HepG2 (cell line): ENCODE measurements around the gene SLC22A23. TPM values are rescaled to one million over a fixed set of nuclear protein-coding genes. Genes with fewer than 3 reads are reported as not detected.

Source experiments
- ATAC-seq: fragments of 200-7000 bp; cut with Tn5 transposase; 3 replicates; pipeline ENCODE4 v1.9.1; 2020; ENCODE audit warnings: mild to moderate bottlenecking, moderate library complexity
- BruUV-seq: library from RNA; stranded (reverse); fragments of 400-500 nt; replicated peaks from 2 replicates; lab custom pipeline; 2021; lab: Mats Ljungman, UMichigan
- CTCF ChIA-PET: fragments of 300-600 bp; formaldehyde crosslinking; extraction: SDS; loops from one replicate; lab custom pipeline; 2021; ENCODE audit warnings: low total read pairs, inconsistent platforms, low intra/inter-chr PET ratio; lab: Yijun Ruan, JAX
- POLR2A ChIA-PET: fragments of 350-600 bp; sonication (Branson Sonifier 250); formaldehyde crosslinking; loops from one replicate; lab custom pipeline; 2020; ENCODE audit warnings: antibody characterized with exemption, inconsistent platforms; lab: Yijun Ruan, JAX
- DNase-seq: peaks from one replicate; pipeline ENCODE4 v3.0.0-alpha.2; 2015; ENCODE audit warnings: low spot score
- FAIRE-seq: peaks from 3 replicates; lab custom pipeline; 2011; peaks lifted over from hg19 to GRCh38; lab: Jason Lieb, UNC
- H2AFZ ChIP-seq: one replicate; pipeline ENCODE4 v1.6.1; 2011; ENCODE audit warnings: low read length, inconsistent platforms
- H3K27ac ChIP-seq: fragments of 300-600 bp; 3 replicates; pipeline ENCODE4 v1.8.0; 2011; ENCODE audit warnings: mixed run types, mild to moderate bottlenecking, mixed read lengths, low read length, inconsistent platforms; ENCODE audit not compliant: insufficient read depth; ENCODE audit errors: extremely low read length
- H3K27me3 ChIP-seq, 2 experiments: fragments of 200-600 bp in 1 of 2; 2 replicates in 1 of 2; 3 replicates in 1 of 2; pipeline versions ENCODE4 v1.6.0 to v1.8.0; 2011; ENCODE audit warnings: low read length in 2 of 2, mild to moderate bottlenecking in 2 of 2, moderate library complexity in 2 of 2, inconsistent platforms in 1 of 2; ENCODE audit not compliant: insufficient read depth in 2 of 2, control insufficient read depth in 1 of 2
- H3K36me3 ChIP-seq, 2 experiments: fragments of 200-600 bp in 1 of 2; replicated peaks in 1 of 2; 2 replicates in 1 of 2; 3 replicates in 1 of 2; pipeline versions ENCODE4 v1.5.1 to v1.8.0; 2011; ENCODE audit warnings: low read length in 2 of 2, inconsistent platforms in 1 of 2; ENCODE audit not compliant: insufficient read depth in 2 of 2, control insufficient read depth in 1 of 2
- H3K4me1 ChIP-seq: 2 replicates; pipeline ENCODE4 v1.5.1; 2012; ENCODE audit warnings: low read length, inconsistent platforms; ENCODE audit not compliant: insufficient read depth
- H3K4me2 ChIP-seq: 2 replicates; pipeline ENCODE4 v1.6.0; 2011; ENCODE audit warnings: low read depth, low read length, inconsistent platforms
- H3K4me3 ChIP-seq, 3 experiments: fragments of 200-600 bp in 1 of 3; sonication (generic), shearing (Covaris generic) in 1 of 3; replicated peaks in 1 of 3; 2 replicates each; pipeline ENCODE4 v1.5.1; 2011 to 2016; ENCODE audit warnings: low read length in 3 of 3, inconsistent platforms in 2 of 3, low read depth in 2 of 3, mild to moderate bottlenecking in 2 of 3, control low read depth in 1 of 3, mixed read lengths in 1 of 3; ENCODE audit not compliant: insufficient read depth in 1 of 3
- H3K79me2 ChIP-seq: one replicate; pipeline ENCODE4 v1.6.1; 2011; ENCODE audit warnings: low read length, inconsistent platforms; ENCODE audit not compliant: insufficient read depth
- H3K9ac ChIP-seq: 2 replicates; pipeline ENCODE4 v1.6.0; 2011; ENCODE audit warnings: mild to moderate bottlenecking, low read depth, low read length, inconsistent platforms; ENCODE audit not compliant: insufficient read depth
- H3K9me3 ChIP-seq: 2 replicates; pipeline ENCODE4 v1.5.1; 2012; ENCODE audit warnings: mild to moderate bottlenecking, low read length
- H4K20me1 ChIP-seq: 2 replicates; pipeline ENCODE4 v1.6.0; 2011; ENCODE audit warnings: inconsistent platforms, mild to moderate bottlenecking, low read length, moderate library complexity; ENCODE audit not compliant: insufficient read depth
- ARHGAP35 ChIP-seq: sonication (generic); formaldehyde crosslinking; IDR thresholded peaks from 2 replicates; pipeline ENCODE4 v1.9.0; 2022; ENCODE audit warnings: mild to moderate bottlenecking, inconsistent platforms, moderate library complexity, missing genetic modification reagents, borderline replicate concordance
- HCFC1 ChIP-seq: fragments of 150-350 bp; IDR thresholded peaks from 2 replicates; pipeline ENCODE4 v1.6.1; 2014; ENCODE audit warnings: low read depth, low read length
- MED13 ChIP-seq: sonication (generic); formaldehyde crosslinking; IDR thresholded peaks from 2 replicates; pipeline ENCODE4 v1.5.0; 2020; ENCODE audit warnings: missing genetic modification reagents
- NPAS2 ChIP-seq: sonication (generic); formaldehyde crosslinking; IDR thresholded peaks from 2 replicates; pipeline ENCODE4 v1.8.0; 2022; ENCODE audit warnings: mild to moderate bottlenecking, missing genetic modification reagents, borderline replicate concordance
- PCBP1 ChIP-seq: fragments of 200-400 bp; formaldehyde crosslinking; IDR thresholded peaks from 2 replicates; pipeline ENCODE4 v1.6.1; 2017; ENCODE audit warnings: mild to moderate bottlenecking, low read depth, low read length, borderline replicate concordance
- YEATS2 ChIP-seq: sonication (generic); formaldehyde crosslinking; IDR thresholded peaks from 2 replicates; pipeline ENCODE4 v1.4.0; 2020; ENCODE audit warnings: missing genetic modification reagents, borderline replicate concordance
- ZNF687 ChIP-seq: sonication (generic); formaldehyde crosslinking; IDR thresholded peaks from 2 replicates; pipeline ENCODE4 v1.5.1; 2020; ENCODE audit warnings: mild to moderate bottlenecking, missing genetic modification reagents, moderate library complexity
- ZNF710 ChIP-seq: sonication (generic); formaldehyde crosslinking; IDR thresholded peaks from 2 replicates; pipeline ENCODE4 v1.5.0; 2020; ENCODE audit warnings: mild to moderate bottlenecking, missing genetic modification reagents, borderline replicate concordance
- WGBS: methylation state at CpG from one replicate; pipeline ENCODE4 v1.1.6; 2017; ENCODE audit warnings: low lambda C conversion rate; 5-methylcytosine and 5-hydroxymethylcytosine counted together
- in situ Hi-C: cut with HindIII; loops from 2 replicates; pipeline ENCODE4 v1.10.0; 2017; ENCODE audit warnings: low pct_unique_long_range_greater_than_20kb; ENCODE audit not compliant: extremely low pct_ligation_motif_present
- intact Hi-C: fragments of 100-400 bp; cut with micrococcal nuclease; formaldehyde crosslinking; loops from one replicate; pipeline ENCODE4 v1.10.0; 2022; ENCODE audit not compliant: unreplicated experiment
- polyA plus RNA-seq, 8 experiments: library from polyadenylated mRNA; depleted of rRNA in 3 of 8; stranded (reverse) in 7 of 8; unstranded in 1 of 8; fragments of >200 nt; fragmentation: Illumina TruSeq in 4 of 8; extraction: Trizol in 4 of 8; gene quantifications; 2 replicates each; pipeline versions ENCODE4 v1.2.1 to v1.2.3, GENCODE V29; 2011 to 2016; ENCODE audit warnings: low read depth in 4 of 8, missing spikeins in 1 of 8, mixed read lengths in 1 of 8; ENCODE audit not compliant: insufficient read depth in 1 of 8
- total RNA-seq, 5 experiments: library from RNA; depleted of rRNA; stranded (reverse); fragments of >200 nt; fragmentation: Illumina TruSeq; extraction: Trizol; gene quantifications; 2 replicates each; pipeline ENCODE4 v1.2.3, GENCODE V29; 2016; ENCODE audit warnings: low read depth in 1 of 5

SLC22A23 gene
- total and polyA plus RNA-seq, 2 of the 13 experiments (the other 11 are each of a cell fraction or from before 2014, with no cell fraction given), result 11.8 to 17.5 TPM

- BruUV-seq, result no TSS peak
- H3K27me3 ChIP-seq, result no peaks in the 10 kb centered on the region
- intact Hi-C loops (loop anchor here (5.0 kb wide), 1 partner anchor 99 kb away; the partner anchor contains the start of gene SLC22A23), in situ Hi-C loops (loop anchor here (5.0 kb wide), 1 partner anchor 99 kb away; the partner anchor contains the start of gene SLC22A23)
- H3K4me3 ChIP-seq, result no peak overlapping the region
- over 99% methylated on average over 14 of the region's 14 CpGs for WGBS
- peaks cover 7 to 29% of the 10 kb centered on the region in 2 experiments; a peak in 4 of 5 replicates for H3K36me3 ChIP-seq
- FAIRE-seq (no peak), DNase-seq (no peak), ATAC-seq (no peak)
- no peak overlapping the region for H3K4me2 ChIP-seq
- no peaks in the 10 kb centered on the region for H3K9me3 ChIP-seq
- peaks cover 75% of the 10 kb centered on the region for H3K79me2 ChIP-seq
- ChIA-PET CTCF (no interaction called here), POLR2A (interaction anchor here (0.9 to 4.4 kb wide), 3 partner anchors 8 to 22 kb away, joined by 3 to 68 read pairs (median 6); no protein-coding TSS in a partner anchor)
- H3K4me1 ChIP-seq, result peaks cover 94% of the 10 kb centered on the region
- no peak overlapping the region for H3K9ac ChIP-seq
- no peak overlapping the region for H2AFZ ChIP-seq
- H4K20me1 ChIP-seq, result no peaks in the 10 kb centered on the region
- H3K27ac ChIP-seq, result peak overlapping the region; percentile 98
- TF ChIP-seq ARHGAP35 (CRISPR knock-in tag) (no peak), YEATS2 (CRISPR knock-in tag) (no peak), NPAS2 (no peak), ZNF710 (no peak), PCBP1 (no peak), MED13 (CRISPR knock-in tag) (no peak), HCFC1 (no peak), ZNF687 (0 out of 2 replicates have a peak, but pooled peaks have one; percentile 27)
- TF ChIP-seq, all 625 proteins: peak for 1
Observed at GRCh38 chr6:3358413-3359100, 98.3 kb downstream of the SLC22A23 start.
